Central memory CD4-positive, alpha-beta T cell (primary cell): ENCODE data around the gene INPP5A.
"Not testable (repeated sequence)": the region's sequence is repeated elsewhere in the genome, so short reads cannot be mapped to it uniquely, and the experiment has no call there.

Source experiments
- DNase-seq: peaks from one replicate; pipeline ENCODE4 v3.0.0; 2022

INPP5A gene

DNA sequence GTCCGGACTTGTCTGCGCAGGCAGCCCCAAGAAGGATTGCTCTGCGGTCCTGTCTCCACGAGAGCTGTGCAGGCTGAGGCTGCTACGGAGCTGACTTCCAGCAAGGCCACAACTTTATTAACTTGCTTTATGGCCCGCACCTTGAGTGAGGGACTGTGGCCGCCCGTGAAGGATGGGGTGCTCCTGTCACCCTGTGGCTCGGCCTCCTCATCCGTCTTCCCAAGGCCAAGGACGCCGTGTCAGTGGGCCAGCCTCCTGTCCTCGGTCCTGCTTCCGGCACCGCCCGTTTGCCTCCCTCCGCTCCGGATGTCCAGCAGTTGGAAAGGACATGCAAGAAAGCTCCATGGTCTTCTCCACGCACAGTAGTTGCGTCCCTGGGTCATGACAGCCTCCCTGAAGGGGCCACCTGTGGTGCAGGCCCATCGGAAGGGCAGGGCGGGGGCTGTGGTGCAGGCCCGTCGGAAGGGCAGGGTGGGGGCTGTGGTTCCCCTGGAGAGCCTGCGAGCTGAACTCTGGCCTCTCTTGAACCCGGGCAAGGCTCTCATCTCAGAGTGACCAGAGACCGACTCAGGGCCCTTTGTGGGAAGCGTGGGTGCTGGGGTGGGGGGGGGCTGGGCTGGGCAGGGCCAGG lies 161.3 kb downstream of the INPP5A start:
- no peak for DNase-seq

DNA sequence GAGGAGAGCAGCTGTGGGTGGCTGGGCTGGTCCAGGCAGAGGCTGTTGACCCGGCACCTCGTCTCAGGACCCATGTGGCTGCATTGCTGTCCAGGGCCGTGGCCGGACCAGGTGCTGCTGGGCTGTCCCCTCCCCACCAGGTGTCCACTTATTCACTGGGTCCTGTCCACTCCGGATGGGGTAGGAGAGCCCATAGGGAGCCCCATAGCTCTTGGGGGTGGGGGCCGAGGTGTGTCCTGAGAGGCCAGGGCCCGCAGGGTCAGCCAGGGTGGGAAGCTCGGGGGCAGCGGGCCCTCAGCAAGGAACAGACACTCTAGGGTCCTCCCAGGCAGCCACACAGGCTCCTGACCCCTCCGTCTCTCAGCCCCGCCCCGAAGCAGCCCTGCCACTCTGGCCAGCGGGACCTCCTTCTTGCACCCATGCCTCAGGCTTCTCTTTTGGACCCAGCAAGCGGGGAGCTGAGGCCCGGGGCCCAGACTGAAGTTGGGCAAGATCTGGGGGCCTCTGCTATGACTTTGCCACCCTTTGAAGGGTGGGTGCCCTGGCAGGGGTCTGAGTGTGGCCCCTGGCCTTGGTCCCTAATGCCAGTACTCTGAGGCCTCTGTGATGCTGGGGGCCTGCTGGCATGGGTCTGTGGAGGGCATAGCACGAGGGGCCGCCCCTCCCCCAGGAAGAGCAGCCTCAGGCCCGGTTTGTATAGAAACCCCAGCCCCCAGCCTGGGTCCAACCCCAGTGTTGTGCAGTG lies 162.0 kb downstream of the INPP5A start:
- no peak for DNase-seq

DNA sequence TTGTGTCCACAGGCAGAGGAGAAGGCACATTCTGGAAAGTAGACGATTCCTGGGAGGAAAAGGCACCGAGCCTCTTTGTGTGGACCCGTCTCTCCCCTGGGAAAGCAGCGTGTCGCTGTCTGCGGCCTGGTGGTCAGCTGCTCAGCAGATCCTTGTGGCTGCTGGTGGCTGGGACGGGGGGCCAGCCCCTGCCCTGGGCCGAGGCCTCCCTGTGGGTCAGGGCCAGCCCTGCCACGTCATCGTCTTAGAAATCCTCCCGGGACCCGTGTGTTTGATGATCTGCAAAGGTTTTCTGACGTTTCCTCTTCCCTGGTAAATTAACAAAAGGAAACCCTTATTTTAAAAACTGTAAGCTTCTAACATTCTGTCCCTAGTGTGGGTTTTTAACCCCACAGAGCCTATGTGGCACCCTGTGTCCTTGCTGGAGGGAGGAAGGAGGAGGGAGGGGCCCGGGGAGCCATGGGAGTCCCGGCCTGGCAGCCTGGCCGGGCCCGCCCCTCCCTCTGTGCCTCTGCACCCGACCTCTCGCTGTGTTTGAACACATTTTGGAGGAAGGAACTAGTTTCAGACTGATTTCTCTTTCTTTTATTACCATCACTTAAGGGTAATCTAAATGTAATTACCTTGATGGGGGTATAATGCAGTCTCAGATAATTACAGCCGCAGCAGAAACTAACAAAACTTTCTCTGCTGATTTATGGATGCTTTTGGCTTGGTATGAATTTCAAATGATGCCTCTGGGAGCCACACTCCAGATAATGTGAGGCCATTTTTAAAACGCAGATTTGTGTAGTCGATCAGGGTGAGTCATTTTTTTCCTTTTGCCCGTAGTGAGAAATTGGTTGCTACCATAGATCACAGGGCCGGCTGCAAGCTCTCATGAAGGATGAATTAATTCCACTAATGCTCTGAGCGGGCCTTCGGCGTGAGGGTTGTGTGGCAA lies 162.8 kb downstream of the INPP5A start:
- DNase-seq, result no peak

DNA sequence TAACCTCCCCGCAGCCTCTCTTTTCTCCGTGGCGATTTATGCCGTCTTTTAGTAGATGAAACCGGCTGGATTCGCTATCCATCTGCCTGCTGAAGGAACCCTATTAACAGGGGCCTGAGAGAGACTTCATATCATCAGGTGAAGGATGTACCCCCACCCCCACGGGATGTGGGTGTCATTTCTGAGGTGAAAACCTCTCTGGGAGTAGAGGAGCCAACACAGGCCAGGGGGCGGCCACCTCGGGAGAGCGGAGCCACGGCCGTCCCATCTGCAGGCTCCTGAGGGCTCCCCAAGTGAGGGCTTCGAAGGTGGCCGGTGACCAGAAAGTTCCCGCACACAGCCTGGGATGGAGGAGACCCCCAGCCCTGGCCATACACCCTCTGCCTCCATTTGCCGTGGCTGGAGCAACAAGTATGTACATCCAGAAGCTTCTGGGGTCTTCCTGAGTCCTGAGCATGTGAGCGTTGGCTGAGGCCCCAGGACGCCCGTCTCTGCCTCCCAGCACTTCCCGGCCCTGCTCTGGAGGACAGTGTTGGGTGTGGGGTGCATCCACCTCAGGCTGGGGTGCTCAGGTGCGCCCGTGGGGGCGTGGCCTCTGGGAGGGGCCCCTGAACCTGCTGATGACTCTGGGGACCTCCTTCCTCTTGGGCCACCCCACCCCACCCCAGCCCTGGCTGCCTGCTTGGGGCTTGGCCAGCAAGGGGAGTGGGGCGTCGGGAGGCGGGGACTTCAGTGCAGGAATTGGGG lies 163.7 kb downstream of the INPP5A start:
- DNase-seq, result no peak

DNA sequence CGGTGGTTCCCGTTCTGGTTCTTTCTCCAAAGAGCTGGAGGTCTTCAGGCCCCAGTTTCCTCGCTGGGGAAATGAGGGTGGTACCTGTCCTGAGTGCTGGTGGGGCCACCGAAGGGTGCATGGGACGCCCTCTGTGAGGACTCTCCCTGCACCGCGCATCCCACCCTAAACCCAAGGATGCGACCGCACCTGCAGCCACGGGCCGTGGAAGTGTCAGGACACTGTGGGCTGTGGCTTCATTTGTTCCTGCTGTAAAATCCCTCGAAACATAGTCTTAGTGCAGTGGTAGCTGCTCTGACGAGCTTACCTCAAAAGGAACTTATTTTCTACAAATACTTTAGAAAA lies 164.2 kb downstream of the INPP5A start:
- no peak for DNase-seq

DNA sequence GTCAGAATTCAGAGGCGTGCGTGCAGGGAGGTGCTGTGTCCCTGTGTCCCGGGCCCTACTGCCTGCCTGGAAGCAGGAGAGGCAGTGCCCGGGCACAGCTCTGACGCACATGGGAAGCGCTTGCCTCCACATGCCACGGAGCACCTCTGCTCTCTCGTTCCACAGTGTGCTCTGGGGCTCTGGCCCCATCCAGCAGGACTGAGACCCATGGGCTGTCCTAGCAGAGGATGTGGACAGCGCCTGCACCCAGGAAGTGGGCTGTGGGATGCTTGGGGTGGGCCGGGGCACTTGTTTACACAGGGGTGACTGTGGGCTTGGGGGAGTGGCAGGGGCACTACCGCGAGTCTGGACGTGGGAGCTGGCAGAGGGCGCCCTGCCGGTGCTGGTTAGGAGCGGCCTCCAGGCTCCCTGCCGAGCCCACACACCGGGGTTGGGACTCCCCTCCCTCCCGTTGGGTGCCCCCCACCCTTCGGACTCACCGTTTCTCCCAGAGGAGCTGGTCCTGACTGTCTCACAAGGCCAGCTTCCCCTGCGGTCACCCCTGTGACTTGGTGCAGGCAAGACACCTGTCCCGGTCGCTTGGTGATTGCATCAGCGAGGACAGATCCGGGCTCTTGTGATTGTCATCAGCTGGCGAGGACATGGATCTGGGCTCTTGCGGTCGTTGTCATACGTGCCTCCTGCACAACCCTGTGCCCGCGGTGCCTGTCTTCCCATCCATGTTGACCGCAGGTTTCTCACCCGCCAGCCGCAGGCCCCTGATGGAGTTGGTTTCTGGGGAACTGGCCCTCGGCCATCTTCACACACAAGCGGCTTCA lies 165.2 kb downstream of the INPP5A start:
- no peak for DNase-seq

DNA sequence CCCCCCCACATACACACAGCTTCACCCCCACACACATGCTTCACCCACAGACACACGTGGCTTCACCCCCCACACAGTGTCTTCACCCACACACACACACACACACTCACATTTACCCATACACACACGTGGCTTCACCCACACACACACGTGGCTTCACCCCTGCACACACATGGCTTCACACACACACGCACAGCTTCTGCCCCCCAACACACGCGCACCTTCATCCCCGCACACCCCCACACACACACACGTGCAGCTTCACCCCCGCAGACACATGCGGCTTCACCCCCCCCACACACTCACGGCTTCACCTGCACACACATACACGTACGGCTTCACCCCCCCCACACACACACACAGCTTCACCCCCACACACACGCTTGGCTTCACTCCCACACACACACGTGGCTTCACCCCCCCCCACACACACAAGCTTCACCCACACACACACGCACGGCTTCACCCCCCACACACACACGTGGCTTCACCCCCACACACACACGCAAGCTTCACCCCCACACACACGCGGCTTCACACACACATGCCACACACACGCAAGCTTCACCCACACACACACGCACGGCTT lies 165.9 kb downstream of the INPP5A start:
- no peak for DNase-seq

DNA sequence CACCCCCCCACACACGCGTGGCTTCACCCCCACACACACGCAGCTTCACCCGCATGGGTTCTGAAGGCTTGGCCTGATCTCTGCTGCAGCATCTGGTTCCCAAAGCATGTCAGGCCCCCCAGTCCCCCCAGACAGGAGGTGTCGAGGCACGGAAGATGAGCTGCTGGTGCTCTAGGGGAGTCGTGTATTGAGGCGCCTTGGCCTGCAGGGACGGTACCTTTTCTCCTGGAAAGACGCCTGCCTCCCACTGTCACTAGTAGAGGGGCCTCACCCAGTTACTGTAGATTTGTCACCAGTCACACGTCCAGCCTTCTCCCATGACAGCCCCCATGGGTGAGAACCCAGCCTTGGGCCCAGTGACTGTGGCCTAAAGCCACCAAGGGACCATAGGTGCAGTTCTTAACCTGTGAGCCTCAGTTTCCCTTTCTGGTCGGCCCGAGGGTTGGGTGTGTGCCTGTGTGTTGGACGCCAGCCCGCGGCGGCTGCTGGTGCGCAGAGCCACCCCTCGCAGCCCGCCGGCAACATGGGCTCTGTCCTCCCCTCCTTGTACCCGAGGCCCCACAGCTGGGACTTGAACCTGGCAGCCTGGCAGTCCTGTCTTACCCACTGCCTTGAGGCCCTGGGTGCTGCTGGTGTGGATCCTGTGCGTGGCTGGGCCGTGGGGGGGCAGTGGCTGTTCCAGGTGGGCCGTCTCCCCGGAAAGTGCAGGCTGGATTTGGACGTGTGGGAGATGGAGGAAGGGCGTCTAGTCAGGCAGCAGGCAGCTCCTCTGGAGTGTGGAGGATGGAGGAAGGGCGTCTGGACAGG lies 166.6 kb downstream of the INPP5A start:
- no peak for DNase-seq

DNA sequence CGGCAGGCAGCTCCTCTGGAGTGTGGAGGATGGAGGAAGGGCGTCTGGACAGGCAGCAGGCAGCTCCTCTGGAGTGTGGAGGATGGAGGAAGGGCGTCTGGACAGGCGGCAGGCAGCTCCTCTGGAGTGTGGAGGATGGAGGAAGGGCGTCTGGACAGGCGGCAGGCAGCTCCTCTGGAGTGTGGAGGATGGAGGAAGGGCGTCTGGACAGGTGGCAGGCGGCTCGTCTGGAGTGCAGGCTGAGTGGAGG lies 167.2 kb downstream of the INPP5A start:
- DNase-seq, result not testable (repeated sequence)

DNA sequence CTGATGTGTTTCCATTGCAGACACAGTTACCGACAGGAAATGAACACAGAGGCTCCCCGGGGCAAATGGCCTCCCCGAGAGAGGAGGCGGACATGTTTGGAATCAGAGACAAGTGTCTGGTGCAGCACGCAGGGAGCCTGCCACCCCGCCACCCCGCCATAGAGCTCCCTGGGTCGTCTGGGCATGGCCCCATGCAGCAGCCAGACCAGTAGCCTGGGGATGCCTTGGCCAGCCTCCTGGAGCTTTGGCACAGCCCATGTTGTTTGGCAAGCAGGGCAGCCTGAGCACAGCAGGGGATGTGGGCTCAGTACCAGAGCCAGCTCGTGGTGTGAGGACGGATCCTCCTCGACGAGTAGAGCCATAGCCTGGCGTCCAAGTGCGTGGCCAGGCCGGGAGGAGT lies 167.6 kb downstream of the INPP5A start:
- DNase-seq, result no peak

DNA sequence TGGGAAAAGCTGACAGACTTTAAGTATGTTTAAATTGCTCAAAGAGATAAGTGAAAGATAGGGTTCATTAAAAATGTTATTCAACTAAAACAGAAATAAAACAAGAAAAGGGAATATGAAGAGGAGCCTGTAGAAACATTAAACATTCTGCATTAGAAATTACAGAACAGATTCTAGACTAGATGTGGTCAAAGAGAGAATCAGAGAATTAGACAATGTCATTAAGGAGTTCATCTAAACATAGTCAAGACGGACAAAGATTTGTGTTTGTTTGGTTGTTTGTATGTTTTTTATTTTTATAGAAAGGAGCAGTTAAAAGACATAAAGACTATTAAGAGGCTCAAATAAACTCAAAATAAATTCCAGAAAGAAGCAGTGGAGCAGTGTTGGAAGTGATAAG lies 168.4 kb downstream of the INPP5A start:
- DNase-seq, result no peak

DNA sequence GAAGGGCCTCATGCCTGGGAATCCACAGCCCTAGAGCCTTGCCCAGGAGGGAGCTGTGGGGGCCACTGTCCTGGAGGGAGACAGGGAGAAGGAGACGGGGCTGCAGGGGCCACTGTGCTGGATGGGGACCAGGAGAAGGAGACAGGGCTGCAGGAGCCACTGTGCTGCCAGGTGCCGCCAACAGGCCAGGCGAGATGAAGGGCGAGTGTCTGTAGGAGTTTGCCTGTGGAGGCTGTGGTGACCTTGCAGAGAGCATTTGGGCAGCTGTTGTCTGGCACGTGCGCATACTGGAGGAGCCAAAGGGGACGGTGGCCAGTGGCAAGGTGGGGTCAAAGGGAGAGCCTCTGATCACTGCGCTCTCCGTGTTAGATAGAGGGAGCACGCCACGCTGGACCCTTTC lies 169.1 kb downstream of the INPP5A start:
- no peak for DNase-seq

DNA sequence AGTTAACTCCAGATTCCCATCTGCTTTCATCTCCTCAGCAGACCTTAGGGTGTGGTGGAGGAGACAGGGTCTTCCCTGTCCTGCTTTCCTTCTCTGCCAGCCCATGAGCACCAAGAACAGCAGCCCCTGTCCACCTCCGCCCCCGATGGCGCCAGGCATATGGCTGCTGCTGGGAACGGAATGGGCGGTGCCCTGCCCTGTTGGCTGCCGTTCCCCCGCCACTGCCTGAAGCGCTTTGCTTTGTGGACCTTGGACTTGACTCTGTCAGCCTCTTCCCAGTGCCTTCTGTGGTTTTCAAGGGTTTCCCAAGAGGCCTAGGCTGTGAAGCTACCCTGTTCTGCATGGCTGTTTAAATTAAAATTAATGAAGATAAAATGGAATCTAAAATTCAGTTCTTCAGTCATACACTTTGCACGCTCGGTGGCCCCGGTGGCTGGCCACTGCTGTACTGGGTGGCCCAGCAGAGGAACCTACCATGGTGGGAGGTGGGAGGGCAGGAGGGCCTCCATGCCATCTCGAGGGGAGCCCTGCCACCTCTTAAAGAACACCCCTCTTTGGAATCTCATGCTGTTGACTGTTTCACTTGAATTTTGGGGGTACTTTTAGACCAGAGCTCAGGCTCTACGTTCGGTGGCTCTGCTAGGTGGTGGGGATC lies 169.7 kb downstream of the INPP5A start:
- DNase-seq, result no peak

DNA sequence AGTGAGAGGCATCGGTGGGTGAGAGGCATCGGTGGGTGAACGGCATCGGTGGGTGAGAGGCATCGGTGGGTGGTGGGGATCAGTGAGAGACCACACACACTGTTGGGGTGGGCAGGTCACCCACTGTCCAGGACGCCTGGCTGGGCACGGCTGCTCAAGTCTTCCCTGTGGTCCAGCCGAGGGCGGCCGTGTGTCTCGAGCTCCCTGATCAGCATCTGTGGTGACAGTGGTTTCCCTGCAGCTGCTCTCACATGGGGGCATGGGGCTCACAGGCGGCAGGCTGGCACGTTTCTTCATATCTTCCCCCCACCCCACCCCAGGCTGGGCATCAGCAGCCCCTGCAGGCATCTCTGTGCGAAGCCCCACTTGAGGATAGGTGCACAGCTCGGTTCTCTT lies 170.2 kb downstream of the INPP5A start:
- no peak for DNase-seq

DNA sequence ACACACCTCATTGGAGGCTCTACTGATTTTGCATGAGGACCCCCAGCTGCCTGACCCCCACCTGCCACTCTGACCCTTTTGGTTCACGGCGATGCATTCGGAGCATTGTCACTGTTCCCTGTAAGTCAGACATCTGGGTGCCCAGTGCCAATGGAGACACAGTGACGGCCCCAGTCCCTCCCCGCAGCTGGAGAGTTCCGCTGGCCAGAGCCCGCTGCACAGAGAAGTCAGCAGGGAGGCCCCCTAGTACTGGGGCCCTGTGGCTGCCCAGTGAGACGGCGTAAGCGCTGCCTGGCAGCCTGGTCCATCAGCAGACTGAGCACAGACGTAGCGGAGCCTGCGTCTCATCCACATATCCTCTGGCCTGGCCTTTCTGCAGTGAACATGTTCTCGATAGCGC lies 170.9 kb downstream of the INPP5A start:
- no peak for DNase-seq

DNA sequence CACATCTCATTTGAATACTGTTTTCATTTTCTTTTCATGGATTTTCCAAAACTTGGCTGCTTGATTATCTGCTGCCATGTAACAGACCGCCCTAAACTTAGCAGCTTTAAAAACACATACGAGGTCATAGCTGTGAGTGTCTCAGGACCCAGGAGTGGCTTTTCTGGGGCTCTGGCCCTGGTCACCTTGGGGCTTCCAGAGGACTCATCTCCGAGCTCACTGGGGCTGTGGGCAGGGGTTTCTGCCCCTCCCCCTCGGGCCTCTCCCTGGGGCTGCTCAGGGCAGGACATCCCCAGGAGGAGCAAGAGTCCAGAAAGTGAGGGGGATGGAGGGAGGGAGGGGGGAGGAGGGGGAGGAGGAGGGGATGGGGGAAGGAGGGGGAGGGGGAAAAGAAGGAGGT lies 171.3 kb downstream of the INPP5A start:
- DNase-seq, result no peak

DNA sequence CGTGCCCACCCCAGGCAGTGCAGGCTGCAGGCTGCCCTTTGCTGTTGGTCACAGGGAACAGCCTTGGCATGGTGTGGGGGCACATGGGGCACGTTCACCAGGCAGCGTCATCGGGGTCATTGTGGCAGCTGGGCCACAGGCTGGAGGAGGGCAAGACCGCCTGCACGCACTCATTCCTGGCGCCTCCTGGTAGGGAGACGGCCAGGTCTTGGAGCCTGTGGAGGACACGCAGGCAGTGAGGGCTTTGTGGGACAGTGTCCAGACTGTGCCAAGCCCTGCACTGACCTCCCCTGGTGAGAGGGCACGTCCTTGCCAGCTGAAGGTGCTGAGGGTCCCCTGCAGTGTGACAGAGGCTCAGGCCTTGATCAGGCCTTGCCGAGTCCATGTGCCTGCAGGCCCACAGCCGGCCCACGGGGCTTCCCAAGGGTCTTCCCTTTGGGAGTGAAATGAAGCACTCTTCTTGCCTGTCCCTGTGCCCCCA lies 171.9 kb downstream of the INPP5A start:
- DNase-seq, result no peak

DNA sequence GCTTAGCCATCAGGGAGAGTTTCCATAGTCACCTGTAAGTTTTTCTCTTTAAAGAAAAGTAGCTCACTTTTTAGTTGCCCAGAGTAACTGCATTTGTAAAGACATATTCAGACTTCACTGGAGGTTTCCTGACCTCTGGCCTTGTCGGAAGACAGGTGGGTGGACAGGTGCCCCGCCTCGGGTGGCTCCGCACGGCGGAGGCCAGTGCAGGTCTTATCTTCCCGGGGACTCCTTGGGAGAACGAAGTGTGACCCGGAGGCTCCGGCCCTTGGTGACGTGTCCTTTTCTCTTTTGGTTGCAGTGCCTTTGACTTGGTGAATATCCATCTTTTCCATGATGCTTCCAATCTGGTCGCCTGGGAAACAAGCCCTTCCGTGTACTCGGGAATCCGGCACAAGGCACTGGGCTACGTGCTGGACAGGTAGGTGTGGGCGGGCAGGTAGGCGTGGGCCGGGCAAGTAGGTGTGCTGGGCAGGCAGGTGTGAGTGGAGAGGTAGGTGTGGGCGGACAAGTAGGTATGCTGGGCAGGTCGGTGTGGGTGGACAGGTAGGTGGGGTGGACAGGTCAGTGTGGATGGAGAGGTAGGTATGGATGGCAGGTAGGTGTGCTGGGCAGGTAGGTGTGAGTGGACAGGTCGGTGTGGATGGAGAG lies 172.6 kb downstream of the INPP5A start:
- no peak for DNase-seq

DNA sequence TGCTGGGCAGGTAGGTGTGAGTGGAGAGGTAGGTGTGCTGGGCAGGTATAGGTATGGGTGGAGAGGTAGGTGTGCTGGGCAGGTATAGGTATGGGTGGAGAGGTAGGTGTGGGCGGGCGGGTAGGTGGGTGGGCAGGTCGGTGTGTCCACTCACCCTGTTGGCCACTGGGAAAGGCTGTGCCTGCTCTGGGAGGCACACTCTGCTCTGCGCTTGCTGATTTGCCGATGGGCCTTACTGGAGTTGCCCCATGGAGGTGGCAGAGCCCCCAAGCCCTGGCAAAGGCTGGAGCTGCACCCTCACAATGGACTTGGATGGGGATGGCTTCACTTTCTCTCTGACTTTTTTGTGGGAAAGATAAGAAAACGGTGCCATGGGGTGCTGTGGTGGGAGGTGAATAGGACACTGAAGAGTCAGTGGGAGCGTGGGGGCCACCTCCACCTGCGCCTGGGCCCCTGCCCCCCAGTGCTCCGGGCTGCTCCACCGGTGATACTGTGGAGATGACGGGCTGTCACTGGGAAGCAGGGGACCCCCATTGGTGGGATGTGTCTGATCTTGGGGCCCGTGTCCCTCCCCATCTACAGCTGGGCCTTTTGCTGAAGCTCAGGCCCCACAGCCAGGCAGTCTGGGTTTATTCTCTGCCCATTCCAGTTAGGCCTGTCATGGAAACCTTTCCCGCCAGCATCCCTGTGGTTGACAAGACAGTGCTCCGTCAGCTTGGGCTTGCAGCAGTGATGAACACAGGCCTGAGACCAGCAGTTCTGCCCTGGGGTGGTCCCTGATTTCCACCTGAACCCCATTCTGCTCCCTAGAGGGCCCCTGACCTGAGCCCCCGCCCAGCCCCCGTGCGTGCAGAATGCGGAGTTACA lies 173.4 kb downstream of the INPP5A start:
- no peak for DNase-seq
